GOT3 (cell line): ENCODE data around the gene PRKCQ.

Experiments used
- DNase-seq: peaks from one replicate; lab custom pipeline; 2025; ENCODE audit warnings: mixed read lengths; lab: John Stamatoyannopoulos, UW

Gene PRKCQ

DNA sequence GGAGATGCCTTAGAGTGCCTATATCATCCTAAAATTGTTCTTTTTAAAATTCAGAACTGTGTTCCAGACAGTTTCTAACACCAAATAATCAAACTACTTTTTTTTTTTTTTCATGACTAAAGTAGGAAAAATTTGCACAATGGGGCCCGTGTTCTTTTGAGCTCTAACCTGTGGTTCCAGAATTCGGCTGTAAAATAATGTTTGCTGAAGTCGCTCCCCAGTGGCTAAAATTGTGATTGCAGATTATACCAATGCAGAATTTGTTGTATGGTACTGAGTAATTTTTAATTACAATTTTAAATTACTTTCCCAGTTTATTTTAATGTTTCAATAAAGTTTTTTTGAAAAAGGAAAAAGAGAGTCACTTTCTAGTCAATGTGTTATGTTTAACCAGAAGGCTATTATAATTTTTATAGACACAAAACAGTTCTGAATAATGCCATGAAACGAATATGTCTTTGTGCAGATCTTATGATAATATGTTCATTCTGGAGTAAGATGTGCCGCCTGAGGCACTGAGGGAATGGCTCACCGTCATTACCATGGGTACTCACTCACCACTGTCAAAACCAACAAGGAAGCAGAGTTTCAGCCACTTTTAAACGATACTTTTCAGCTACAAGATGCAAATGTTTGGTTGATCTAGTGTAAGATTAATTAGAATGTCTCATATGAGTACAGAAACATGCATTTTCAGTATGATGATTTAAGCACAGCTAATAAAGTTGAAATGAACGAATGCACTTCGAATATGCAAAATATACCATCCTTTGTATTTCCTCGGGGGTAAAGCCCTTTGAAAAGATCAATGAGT is 173.6 kb downstream of the PRKCQ start:
- no peak for DNase-seq

DNA sequence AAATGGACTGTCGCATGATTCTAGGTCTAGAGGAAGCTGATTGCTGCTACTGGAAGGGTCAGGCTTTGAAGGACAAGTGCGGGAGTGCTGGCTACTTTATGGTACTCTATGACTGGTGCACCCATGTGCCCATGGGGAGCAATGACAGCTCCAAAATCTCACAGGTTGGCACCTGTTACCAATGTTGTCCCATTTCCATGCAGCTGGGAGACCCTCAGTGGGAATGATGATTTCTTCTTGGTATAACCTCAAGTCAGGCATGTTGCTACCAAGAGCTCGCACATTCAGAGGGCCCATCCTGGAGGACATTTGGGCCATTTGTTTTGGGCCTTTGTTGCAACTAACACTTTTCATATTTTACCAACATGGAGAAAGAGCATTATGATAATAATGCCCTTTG is 174.4 kb downstream of the PRKCQ start:
- no peak for DNase-seq

DNA sequence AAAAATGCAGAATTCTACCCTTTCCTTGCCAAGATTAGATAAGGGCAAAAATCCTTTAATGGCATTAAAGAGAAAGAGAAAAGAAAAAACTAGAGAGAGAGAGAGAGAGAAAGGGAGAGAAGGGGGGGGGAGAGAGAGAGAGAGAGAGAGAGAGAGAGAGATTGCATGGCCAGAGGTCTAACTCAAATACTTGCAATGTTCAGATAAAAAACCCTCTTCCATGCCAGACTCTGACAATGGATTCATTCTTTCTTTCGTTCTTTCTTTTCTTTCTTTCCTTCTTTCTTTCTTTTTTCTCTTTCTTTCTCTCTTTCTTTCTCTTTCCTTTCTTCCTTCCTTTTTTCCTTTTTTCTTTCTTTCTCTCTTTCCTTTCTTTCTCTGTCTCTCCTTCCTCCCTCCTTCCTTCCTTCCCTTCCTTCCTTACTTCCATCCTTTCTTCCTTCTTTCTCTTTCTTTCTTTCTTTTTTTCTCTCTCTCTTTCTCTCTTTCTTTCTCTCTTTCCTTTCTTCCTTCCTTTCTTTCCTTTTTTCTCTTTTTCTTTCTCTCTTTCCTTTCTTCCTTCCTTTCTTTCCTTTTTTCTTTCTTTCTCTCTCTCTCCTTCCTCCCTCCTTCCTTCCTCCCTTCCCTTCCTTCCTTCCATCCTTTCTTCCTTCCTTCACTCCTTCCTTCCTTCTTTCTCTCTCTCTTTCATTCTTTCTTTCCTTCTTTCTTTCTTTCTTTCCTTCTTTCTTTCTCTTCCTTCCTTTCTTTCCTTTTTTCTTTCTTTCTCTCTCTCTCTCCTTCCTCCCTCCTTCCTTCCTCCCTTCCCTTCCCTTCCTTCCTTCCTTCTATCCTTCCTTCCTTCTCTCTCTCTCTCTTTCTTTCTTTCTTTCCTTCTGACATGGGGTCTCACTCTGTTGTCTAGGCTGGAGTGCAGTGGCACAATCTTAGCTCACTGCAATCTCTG is 175.7 kb downstream of the PRKCQ start:
- no peak for DNase-seq

DNA sequence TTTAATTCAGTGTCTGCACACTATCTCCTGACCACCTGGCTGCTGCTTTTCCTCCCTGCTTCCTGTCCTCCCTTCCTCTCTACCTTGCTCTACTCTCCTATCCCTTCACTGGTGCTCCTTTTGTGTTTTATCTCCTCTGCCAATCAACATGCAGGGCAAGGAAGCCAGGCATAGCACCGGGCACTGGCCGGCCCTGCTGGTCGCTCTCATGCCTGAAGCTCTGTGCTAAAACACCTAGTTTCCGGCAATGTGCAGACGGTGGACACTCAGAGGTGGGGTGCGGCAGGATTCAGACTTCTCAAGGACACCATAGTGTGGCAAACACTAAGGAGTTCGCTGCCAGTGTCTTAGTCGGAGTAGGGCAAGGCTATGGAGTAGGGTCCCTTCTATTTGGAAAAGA is 177.1 kb downstream of the PRKCQ start:
- no peak for DNase-seq

DNA sequence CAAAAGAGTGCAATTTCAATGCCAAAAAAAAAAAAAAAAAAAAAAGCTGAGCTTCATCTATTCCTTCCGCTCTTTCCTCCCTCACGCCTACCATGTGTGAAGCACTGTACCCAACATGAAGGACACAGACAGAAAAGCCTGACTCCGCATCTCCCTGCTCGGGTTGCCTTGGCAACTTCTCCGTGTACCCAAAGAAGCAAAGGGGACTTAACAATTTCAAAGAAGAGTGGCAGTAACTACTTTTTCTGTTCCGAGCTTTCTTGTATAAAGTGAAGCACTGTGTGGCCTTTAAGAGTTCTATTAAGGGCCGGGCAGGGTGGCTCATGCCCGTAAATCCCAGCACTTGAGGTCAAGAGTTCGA is 177.7 kb downstream of the PRKCQ start:
- no peak for DNase-seq

DNA sequence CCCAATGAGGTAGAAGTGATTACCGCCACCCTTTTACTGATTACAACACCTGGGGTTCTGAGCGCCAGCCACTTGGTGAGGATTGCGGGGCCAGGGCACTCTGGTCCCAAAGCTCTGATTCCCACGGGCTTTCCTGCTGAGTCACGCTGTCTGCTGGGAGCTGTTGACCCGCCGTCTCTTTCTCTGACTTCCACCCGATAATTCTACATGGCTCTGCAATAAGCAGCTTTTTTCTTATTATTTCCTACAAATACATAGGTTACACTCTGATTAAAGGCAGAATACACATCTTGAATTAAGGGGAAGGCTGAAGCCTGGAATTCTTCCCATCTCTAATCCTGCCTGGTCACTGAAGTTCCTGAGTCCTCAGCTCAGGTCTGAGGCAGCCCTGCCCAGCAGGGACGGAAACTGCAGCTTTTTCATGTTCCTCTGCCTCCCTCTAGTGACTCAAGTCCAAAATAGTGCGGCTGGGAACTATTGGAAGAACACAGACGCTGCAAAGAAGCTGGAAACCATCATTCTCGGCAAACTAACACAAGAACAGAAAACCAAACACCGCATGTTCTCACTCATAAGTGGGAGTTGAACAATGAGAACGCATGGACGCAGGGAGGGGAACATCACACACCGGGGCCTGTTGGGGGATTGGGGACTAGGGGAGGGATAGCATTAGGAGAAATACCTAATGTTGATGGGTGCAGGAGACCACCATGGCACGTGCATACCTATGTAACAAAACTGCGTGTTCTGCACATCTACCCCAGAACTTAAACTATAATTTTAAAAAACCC is 178.3 kb downstream of the PRKCQ start:
- DNase-seq, result no peak

DNA sequence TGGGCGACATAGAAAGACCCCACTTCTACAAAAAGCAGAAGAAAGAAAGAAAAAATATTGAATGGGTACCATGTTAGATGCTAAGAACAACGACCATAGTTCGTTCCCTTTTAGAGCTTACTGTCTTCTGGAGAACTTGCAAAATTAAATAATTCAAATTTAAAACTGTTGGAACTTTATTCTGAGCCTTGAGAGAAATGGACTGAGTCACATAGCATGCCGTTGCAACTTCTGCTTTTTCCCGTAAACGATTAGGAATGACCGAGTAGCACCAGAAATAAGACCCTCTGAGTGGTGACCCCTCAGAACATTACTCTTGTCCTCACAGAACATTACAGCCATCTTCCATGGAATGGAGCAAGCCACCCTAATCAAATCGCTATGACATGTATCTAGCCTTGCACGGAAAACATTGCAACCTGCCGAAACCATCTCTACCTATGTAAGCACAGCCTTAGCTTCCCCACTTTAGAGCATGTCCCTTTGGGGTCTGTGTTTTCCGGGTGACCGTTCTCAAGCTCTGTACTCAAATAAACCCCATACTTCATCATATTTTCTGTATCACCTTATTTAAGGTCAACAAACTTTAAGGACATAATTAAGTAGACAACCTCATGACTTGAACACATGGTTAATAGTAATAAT is 179.1 kb downstream of the PRKCQ start:
- DNase-seq, result no peak

DNA sequence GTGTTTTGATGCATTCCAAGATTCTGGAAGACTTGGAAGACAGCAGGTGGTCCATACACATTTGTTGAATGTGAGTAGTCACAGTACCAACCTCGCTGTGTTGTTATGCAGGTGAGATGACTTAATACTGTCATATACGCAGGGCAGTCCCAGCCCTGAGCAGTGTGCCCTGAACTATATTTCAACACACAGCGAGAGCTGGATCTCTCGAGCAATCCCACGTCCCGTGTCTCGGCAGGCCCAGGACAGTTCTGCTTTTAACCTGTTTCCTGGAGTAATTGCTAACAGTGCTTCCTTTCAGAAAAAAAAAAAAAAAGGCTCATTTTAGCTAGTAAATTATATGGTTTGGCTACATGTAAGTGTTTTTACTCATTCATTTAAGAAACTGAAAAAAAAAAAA is 179.7 kb downstream of the PRKCQ start:
- DNase-seq, result no peak

DNA sequence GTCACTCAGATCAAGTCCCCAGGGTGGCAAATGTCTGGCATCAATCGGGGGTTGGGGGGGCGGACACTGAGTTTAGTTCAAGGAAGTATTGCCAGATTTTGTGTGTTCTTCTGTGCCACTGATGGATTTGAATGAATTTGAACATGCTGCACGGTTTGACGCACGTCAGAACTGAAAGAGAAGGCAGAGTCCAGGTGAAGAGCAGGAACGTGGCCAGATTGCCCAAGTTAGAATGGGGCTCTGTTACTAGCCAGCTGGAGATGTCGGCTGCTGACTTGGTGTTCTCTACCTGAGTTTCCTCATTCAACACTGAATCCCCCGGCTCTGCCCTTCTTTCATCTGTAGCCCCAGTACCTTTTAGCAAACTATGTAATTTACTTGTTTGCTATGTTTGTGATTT is 180.2 kb downstream of the PRKCQ start:
- no peak for DNase-seq

DNA sequence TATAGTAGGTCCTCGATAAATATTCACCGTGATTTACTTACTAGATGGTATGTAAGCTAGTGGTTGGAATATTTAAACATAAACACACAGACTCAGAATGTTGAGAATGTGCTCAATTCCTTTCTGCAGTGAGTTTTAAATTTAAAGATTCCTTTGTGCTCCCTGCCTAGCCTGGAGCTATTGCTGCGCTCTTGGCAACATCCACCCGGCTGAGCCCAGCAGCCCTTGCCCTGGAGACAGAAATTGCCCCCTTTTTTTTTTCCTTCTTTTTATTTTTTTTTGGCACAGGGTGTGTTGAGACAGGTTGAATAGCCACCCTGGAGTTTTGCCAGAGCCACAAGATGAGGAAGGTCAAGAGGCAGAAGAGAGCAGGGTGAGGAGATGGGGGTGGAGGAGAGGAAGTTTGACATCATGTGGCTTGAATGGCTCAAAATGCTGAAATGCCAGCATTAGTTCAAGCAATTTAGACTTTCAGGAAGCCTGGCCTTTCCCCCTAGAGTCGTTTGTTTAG is 180.8 kb downstream of the PRKCQ start:
- DNase-seq, result no peak

DNA sequence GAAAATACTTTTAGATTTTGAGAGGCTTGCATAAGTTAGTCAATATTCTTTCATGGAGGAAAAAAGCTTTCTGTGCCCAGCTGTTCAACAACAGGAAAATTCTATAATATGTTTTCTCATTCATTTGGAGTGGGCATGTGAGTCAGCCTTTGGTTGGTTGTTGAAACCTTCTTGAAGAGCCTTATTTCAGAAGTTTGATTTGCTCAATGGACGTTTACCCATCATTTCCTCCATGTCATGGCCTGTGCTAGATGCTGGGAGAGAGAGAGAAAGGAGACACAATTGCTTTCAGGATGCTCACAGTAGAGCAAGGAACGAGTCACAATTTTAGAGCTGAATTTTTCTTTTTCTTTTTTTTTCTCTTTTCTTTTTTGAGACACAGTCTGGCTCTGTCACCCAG is 181.7 kb downstream of the PRKCQ start:
- no peak for DNase-seq

DNA sequence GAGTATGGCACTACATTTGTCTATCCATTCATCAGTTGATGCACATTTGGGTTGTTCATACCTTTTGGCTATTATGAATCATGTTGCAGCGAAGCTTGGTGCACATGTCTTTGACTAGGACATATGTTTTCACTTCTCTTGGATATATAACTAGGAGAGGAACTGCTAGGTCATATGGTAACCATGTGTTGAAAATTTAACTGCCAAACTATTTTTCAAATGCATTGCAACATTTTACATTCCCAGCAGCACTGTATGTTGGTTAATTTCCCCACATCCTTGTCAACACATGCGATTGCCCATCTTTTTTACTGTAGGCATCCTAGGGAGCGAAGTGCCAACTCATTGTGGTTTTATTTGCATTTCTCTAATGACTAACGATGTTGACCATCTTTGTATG is 183.4 kb downstream of the PRKCQ start:
- no peak for DNase-seq

DNA sequence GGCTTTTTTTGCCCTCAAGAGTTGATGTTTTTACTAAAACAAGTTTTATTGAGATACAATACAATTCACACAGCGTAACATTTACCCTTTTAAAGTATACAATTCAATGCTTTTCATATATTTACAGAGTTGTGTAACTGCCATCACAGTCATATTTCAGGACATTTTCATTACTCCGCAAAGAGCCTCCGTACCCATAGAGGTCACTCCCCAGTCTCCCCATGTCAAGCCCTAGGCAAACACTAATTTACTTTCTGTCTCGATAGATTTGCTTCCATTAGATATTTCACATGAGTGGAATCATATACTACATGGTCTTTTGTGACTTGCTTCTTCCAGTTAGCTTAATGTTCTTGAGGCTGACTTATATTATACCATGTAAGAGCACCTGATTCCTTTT is 183.8 kb downstream of the PRKCQ start:
- no peak for DNase-seq

DNA sequence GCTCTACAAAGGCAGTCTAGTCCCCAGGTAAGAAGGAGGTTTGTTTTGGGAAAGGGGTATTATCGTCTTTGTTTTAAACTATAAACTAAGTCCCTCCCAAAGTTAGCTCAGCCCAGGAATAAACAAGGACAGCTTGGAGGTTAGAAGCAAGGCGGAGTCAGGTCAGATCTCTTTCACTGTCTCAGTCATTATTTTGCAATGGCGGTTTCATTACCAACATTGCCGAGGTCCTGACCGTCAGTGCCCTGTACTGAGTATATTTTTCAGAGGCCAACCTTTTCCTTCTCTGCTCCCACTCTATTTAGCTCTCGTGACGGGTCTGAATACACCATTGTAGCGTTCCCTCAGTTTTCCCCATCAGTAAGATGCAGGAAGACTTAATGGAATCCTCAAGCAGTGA is 184.5 kb downstream of the PRKCQ start:
- DNase-seq, result no peak

DNA sequence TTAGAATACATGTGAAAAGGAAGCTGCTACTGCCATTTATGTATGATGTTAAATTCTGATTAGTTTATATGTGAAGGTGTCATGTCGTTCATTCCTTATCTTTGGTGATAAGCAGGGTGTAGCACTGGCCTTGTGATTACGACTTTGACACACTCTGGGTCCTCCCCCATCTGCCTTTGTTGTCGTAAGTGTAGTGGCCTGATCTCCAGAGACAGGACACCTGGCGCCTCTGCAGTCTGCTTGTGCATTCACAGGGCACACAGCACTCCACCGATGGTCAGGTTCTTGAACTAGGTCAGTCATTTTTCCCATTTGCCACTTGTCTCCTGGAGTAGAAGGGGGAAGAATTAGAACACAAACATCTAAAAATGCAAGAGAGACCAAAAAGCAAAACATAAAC is 186.0 kb downstream of the PRKCQ start:
- no peak for DNase-seq

DNA sequence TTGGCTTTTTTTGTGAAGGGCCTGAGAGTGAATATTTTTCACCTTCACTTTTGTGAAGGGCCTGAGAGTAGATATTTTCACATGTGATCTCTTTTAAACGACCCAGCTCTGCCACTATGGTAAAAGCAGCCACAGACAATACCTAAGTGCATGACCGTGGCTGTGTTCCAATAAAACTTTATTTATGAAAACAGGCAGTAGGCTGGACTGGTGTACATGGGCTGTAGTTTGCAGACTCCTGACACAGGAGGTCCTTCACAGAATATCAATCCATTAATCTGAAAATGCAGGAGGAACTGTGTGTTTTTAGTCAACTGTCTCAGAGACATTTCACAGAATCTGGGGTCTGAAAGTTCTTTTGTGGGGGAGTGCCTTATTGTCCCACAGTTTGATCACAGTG is 186.9 kb downstream of the PRKCQ start:
- no peak for DNase-seq

DNA sequence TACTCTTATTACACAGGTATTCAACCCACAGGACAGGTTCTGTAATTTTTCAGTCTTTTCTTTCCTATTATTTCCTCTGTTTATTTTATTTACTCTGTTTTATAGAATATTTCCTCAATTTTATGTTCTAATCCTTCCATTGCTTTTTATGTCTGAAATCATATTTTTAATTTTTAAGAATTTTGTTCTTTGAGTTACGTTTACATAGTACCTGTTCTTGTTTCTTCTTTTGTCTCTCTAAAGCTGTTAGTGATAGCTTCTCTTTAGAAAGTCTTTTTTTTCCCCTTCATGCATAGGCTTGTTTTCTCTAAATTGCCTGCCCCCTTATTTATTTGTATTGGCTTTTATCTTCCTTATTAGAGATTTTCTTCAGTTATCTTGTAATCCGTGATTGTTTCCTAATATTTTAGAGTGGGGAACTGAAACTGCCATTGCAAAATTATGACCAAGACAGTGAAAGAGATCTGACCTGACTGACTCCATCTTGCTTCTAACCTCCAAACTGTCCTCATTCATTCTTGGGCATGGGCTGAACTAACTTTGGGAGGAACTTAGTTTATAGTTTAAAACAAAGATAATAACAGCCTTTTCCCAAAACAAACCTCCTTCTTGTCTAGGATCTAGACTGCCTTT is 189.7 kb downstream of the PRKCQ start:
- DNase-seq, result no peak

DNA sequence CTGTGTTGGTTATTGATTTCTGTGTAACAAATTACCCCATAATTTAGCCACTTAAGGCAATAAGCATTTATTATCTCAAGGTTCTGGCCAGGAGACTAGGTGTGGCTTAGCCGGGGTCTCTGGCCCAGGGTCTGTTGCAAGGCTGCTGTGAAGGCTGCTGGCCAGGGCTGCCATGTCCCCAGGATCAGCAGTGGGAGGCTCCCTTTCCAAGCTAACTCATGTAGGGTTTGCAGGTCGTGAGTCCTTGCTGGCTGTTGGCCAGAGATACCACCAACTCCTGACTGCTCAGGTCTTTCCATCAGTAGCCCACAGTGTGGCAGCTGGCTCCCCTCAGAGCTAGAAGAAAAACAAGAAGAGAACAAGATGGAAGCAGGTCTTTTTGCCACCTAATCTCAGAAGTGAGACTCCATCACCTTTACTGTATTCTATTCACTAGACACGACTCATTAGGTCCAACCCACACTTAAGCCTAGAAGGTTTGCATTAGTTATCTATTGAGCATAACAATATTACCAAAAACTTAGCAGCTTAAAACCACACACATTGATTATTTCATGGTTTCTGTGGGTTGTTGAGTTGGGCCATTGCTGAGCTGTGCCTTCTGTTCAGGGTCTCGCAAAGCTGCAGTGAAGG is 191.7 kb downstream of the PRKCQ start:
- no peak for DNase-seq

DNA sequence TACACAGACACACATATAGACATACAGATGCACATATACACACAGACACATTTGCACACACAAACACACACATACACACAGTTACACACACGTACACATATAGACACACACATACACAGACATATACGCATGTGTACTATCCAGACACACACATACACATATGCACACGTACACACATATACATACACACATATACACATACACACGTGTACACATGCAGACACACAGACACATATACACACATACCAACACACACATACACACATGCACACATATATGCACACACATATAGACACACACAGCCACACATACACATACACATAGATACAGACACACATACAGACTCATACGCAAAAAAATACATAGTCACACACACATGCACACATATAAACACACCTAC is 193.1 kb downstream of the PRKCQ start:
- DNase-seq, result no peak

DNA sequence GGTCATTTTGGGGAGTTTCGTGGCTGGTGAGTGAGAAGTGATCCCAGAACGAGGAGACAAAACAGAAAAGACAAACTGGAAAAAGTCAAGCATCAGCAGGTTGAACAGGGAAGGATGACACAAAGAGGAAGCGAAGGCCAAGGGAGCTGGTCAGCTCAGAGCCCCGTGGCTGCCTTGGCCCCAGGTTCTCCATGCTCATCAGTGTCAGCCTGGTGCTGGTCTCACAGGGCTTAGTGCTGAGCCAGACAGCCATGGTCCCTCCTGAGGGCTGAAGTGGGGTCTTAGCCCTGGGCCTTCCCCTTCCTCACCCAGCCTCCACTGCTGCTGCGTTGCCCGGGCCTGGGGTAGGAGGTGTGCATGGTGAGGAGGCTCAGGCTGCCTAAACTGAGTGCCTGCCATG is 193.7 kb downstream of the PRKCQ start:
- no peak for DNase-seq

DNA sequence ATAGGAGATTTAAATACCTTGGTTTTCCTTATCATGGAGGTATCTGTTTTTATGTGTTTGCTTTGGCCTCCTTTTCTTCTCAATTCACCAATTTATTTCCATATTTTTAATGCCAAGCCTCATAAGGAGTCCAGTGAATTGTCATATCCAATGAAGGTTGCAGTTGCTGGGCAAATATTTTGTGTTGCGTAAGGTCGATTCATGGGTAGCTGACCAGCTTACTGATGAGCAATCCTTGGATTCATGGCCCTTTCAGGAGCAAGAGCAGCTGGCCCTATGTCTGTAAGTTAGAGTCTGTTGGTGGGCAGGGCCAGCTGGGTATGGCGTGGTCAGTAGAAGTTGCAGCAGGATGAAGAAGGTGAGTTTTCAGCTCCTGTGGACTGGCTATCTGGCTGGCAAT is 194.4 kb downstream of the PRKCQ start:
- DNase-seq, result no peak
